Erythroblast (primary cell): ENCODE measurements around the gene BEAN1.

Experiments
- GATA1 ChIP-seq: IDR thresholded peaks from 2 replicates; pipeline ENCODE4 v1.6.1; 2011; ENCODE audit warnings: low read depth, mild to moderate bottlenecking, control low read depth, low read length, moderate library complexity
- POLR2A ChIP-seq: IDR thresholded peaks from 2 replicates; pipeline ENCODE4 v1.6.1; 2011; ENCODE audit warnings: mild to moderate bottlenecking, low read length

DNA sequence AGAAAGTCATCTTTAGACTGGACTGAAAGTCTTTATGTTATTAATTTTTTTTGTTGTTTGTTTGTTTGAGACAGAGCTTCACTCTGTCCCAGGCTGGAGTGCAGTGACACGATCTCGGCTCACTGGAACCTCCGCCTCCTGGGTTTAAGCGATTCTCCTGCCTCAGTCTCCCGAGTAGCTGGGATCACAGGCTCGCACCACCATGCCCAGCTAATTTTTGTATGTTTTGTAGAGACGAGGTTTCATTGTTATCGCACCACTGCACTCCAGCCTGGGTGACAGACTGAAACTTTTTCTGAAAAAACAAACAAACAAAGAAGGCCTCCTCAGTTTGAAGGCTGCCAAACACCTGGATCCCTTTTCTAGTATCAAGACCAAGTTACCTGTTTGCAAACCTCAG is 4.7 kb downstream of the BEAN1 start:
- no peak for TF ChIP-seq POLR2A
- TF ChIP-seq GATA1, result no peak
